Activated CD4-positive, alpha-beta memory T cell treated with anti-CD3 and anti-CD28 coated beads, Interleukin-2, amount 10 ng/mL, durations not matched to agents 7 days and 5 days (primary cell): Measurements from ENCODE around the gene ADGRF4. TPM values are rescaled to one million over a fixed set of nuclear protein-coding genes. Genes with fewer than 3 reads are reported as not detected.

Source experiments
- CTCF ChIA-PET: fragments of 350-600 bp; sonication (Branson Sonifier 250); formaldehyde crosslinking; loops from one replicate; lab custom pipeline; 2021; ENCODE audit warnings: antibody characterized with exemption, inconsistent platforms; lab: Charles Lee
- POLR2A ChIA-PET: fragments of 350-600 bp; sonication (Branson Sonifier 250); formaldehyde crosslinking; loops from one replicate; lab custom pipeline; 2021; ENCODE audit warnings: antibody characterized with exemption; lab: Charles Lee
- DNase-seq: peaks from one replicate; pipeline ENCODE4 v3.0.0-alpha.2; 2020
- H3K27ac Mint-ChIP-seq: one replicate; pipeline ENCODE4 v1.8.0; 2021; ENCODE audit warnings: mild to moderate bottlenecking, mixed read lengths
- H3K27me3 Mint-ChIP-seq: one replicate; pipeline ENCODE4 v1.8.0; 2021; ENCODE audit warnings: mixed read lengths
- H3K36me3 Mint-ChIP-seq: one replicate; pipeline ENCODE4 v1.8.0; 2021; ENCODE audit warnings: low read depth, mixed read lengths
- H3K4me1 Mint-ChIP-seq: one replicate; pipeline ENCODE4 v1.8.0; 2021; ENCODE audit warnings: mixed read lengths
- H3K4me3 Mint-ChIP-seq: one replicate; pipeline ENCODE4 v1.8.0; 2021; ENCODE audit warnings: mild to moderate bottlenecking, mixed read lengths
- H3K9me3 Mint-ChIP-seq: one replicate; pipeline ENCODE4 v1.8.0; 2021; ENCODE audit warnings: mixed read lengths
- total RNA-seq, 2 experiments: library from RNA; stranded (reverse); gene quantifications; one replicate each; pipeline ENCODE4 v1.2.3, GENCODE V29; 2021

The ADGRF4 gene
- total RNA-seq = not detected

GRCh38 chr6:47698342-47698787 lies at the start of gene ADGRF4:
Gene ADGRF4 (plus strand): TSS chr6:47698580. CDS start chr6:47707246, 8,666 bp downstream.
- H3K4me3 Mint-ChIP-seq = no peak within 1 kb of the TSS
- ChIA-PET POLR2A (no interaction called here), CTCF (interaction anchor here (0.5 kb wide), 1 partner anchor 381 kb away, joined by 4 read pairs; no protein-coding TSS in a partner anchor)
- H3K4me1 Mint-ChIP-seq = peaks cover 1% of the 10 kb centered on the region
- DNase-seq = no peak
- H3K27me3 Mint-ChIP-seq = no peaks in the 10 kb centered on the region
- no peaks in the 10 kb centered on the region for H3K9me3 Mint-ChIP-seq
- no peak within 1 kb of the TSS for H3K27ac Mint-ChIP-seq
- H3K36me3 Mint-ChIP-seq = no peaks in the 10 kb centered on the region

- Mint-ChIP-seq H3K27ac (no peak overlapping the region), H3K36me3 (no peaks in the 10 kb centered on the region), H3K27me3 (no peaks in the 10 kb centered on the region), H3K4me3 (no peak overlapping the region), H3K4me1 (peaks cover under 1% of the 10 kb centered on the region), H3K9me3 (no peaks in the 10 kb centered on the region)
- ChIA-PET POLR2A (no interaction called here), CTCF (no interaction called here)
- DNase-seq = no peak
These were observed 47.6 kb upstream of the ADGRF4 start for GRCh38 chr6:47650553-47651432.

GRCh38 chr6:47651505-47651944 lies 46.9 kb upstream of the ADGRF4 start:
- peaks cover 8% of the 10 kb centered on the region for H3K4me1 Mint-ChIP-seq
- CTCF ChIA-PET = no interaction called here
- H3K36me3 Mint-ChIP-seq = no peaks in the 10 kb centered on the region
- no peak overlapping the region for H3K4me3 Mint-ChIP-seq
- peaks cover 3% of the 10 kb centered on the region for H3K27me3 Mint-ChIP-seq
- H3K27ac Mint-ChIP-seq = no peak overlapping the region
- no peak for DNase-seq
- no peaks in the 10 kb centered on the region for H3K9me3 Mint-ChIP-seq
- POLR2A ChIA-PET = no interaction called here

- ChIA-PET CTCF (interaction anchor here (1.0 to 1.7 kb wide), 2 partner anchors 23 to 80 kb away, joined by 3 to 6 read pairs; no protein-coding TSS in a partner anchor), POLR2A (no interaction called here)
- Mint-ChIP-seq H3K4me1 (peaks cover 9% of the 10 kb centered on the region), H3K27ac (no peak overlapping the region), H3K9me3 (no peaks in the 10 kb centered on the region), H3K4me3 (no peak overlapping the region), H3K36me3 (no peaks in the 10 kb centered on the region), H3K27me3 (peaks cover 5% of the 10 kb centered on the region)
- DNase-seq = no peak
These were observed 44.7 kb upstream of the ADGRF4 start for GRCh38 chr6:47653706-47654105.

GRCh38 chr6:47654255-47654654 lies 44.1 kb upstream of the ADGRF4 start:
- CTCF ChIA-PET = no interaction called here
- POLR2A ChIA-PET = no interaction called here
- H3K36me3 Mint-ChIP-seq = no peaks in the 10 kb centered on the region

GRCh38 chr6:47655719-47656595 lies 42.4 kb upstream of the ADGRF4 start:
- Mint-ChIP-seq H3K27me3 (peaks cover 10% of the 10 kb centered on the region), H3K4me3 (no peak overlapping the region), H3K9me3 (no peaks in the 10 kb centered on the region), H3K27ac (no peak overlapping the region), H3K36me3 (no peaks in the 10 kb centered on the region), H3K4me1 (peaks cover 9% of the 10 kb centered on the region)
- CTCF ChIA-PET = interaction anchor here (1.5 kb wide), 1 partner anchor 25 kb away, joined by 5 read pairs; no protein-coding TSS in a partner anchor
- POLR2A ChIA-PET = no interaction called here
- peak; percentile 58 for DNase-seq

More at GRCh38 chr6:47654255-47654654, 44.1 kb upstream of the ADGRF4 start:
- no peak for DNase-seq
- Mint-ChIP-seq H3K27me3 (peaks cover 5% of the 10 kb centered on the region), H3K9me3 (no peaks in the 10 kb centered on the region), H3K4me3 (no peak overlapping the region), H3K27ac (no peak overlapping the region), H3K4me1 (peaks cover 9% of the 10 kb centered on the region)

- H3K4me3 Mint-ChIP-seq = no peak overlapping the region
- H3K27me3 Mint-ChIP-seq = peaks cover 23% of the 10 kb centered on the region
- DNase-seq = no peak
- no peaks in the 10 kb centered on the region for H3K9me3 Mint-ChIP-seq
- H3K4me1 Mint-ChIP-seq = no peaks in the 10 kb centered on the region
- ChIA-PET CTCF (no interaction called here), POLR2A (no interaction called here)
- H3K27ac Mint-ChIP-seq = no peak overlapping the region
- no peaks in the 10 kb centered on the region for H3K36me3 Mint-ChIP-seq
These were observed 36.4 kb upstream of the ADGRF4 start for GRCh38 chr6:47661960-47662359.

- Mint-ChIP-seq H3K9me3 (no peaks in the 10 kb centered on the region), H3K27ac (no peak overlapping the region), H3K27me3 (peaks cover 21% of the 10 kb centered on the region), H3K4me3 (no peak overlapping the region), H3K4me1 (no peaks in the 10 kb centered on the region), H3K36me3 (no peaks in the 10 kb centered on the region)
- ChIA-PET CTCF (no interaction called here), POLR2A (no interaction called here)
- no peak for DNase-seq
These were observed 34.7 kb upstream of the ADGRF4 start for GRCh38 chr6:47663462-47664216.

- ChIA-PET CTCF (no interaction called here), POLR2A (no interaction called here)
- H3K27ac Mint-ChIP-seq = no peak overlapping the region
- peaks cover 29% of the 10 kb centered on the region for H3K27me3 Mint-ChIP-seq
- no peak overlapping the region for H3K4me3 Mint-ChIP-seq
- DNase-seq = no peak
- no peaks in the 10 kb centered on the region for H3K9me3 Mint-ChIP-seq
- H3K36me3 Mint-ChIP-seq = no peaks in the 10 kb centered on the region
- H3K4me1 Mint-ChIP-seq = no peaks in the 10 kb centered on the region
These were observed 33.3 kb upstream of the ADGRF4 start for GRCh38 chr6:47665112-47665511.

GRCh38 chr6:47669684-47670513 lies 28.5 kb upstream of the ADGRF4 start:
- H3K9me3 Mint-ChIP-seq = no peaks in the 10 kb centered on the region
- POLR2A ChIA-PET = interaction anchor here (1.2 kb wide), 1 partner anchor 10 kb away, joined by 3 read pairs; no protein-coding TSS in a partner anchor
- no peak for DNase-seq
- peaks cover 21% of the 10 kb centered on the region for H3K27me3 Mint-ChIP-seq
- no peaks in the 10 kb centered on the region for H3K4me1 Mint-ChIP-seq
- no peak overlapping the region for H3K4me3 Mint-ChIP-seq
- no peaks in the 10 kb centered on the region for H3K36me3 Mint-ChIP-seq
- CTCF ChIA-PET = no interaction called here
- no peak overlapping the region for H3K27ac Mint-ChIP-seq

GRCh38 chr6:47670851-47671250 lies 27.5 kb upstream of the ADGRF4 start:
- POLR2A ChIA-PET = no interaction called here
- no peaks in the 10 kb centered on the region for H3K4me1 Mint-ChIP-seq
- CTCF ChIA-PET = no interaction called here
- DNase-seq = no peak
- H3K9me3 Mint-ChIP-seq = no peaks in the 10 kb centered on the region
- H3K27ac Mint-ChIP-seq = no peak overlapping the region
- peaks cover 17% of the 10 kb centered on the region for H3K27me3 Mint-ChIP-seq
- no peak overlapping the region for H3K4me3 Mint-ChIP-seq
- H3K36me3 Mint-ChIP-seq = no peaks in the 10 kb centered on the region

GRCh38 chr6:47671777-47672176 lies 26.6 kb upstream of the ADGRF4 start:
- peaks cover 17% of the 10 kb centered on the region for H3K27me3 Mint-ChIP-seq
- no peak overlapping the region for H3K4me3 Mint-ChIP-seq
- H3K9me3 Mint-ChIP-seq = no peaks in the 10 kb centered on the region
- H3K27ac Mint-ChIP-seq = no peak overlapping the region
- ChIA-PET CTCF (no interaction called here), POLR2A (no interaction called here)
- no peak for DNase-seq
- no peaks in the 10 kb centered on the region for H3K4me1 Mint-ChIP-seq
- H3K36me3 Mint-ChIP-seq = no peaks in the 10 kb centered on the region
